CD14-positive monocyte (primary cell): Measurements from ENCODE around the gene TIFAB. TPM values are rescaled to one million over a fixed set of nuclear protein-coding genes. Genes with fewer than 3 reads are reported as not detected.

Experiments used
- DNase-seq, 3 donors: peaks; one replicate each; pipeline ENCODE4 v3.0.0-alpha.2; 2011 to 2022
- H2AFZ ChIP-seq: 2 replicates; pipeline ENCODE4 v1.6.0; 2012; ENCODE audit warnings: mild to moderate bottlenecking, low read depth, low read length, inconsistent platforms; ENCODE audit not compliant: insufficient read depth, poor library complexity, severe bottlenecking
- H3K27ac ChIP-seq, 2 donors: 1 replicate in 1 of 2; 2 replicates in 1 of 2; pipeline ENCODE4 v1.5.1; 2012 to 2013; ENCODE audit warnings: low read length in 2 of 2, control low read depth in 1 of 2, inconsistent platforms in 1 of 2, low read depth in 1 of 2, mild to moderate bottlenecking in 1 of 2
- H3K27me3 ChIP-seq, 2 donors: one replicate each; pipeline versions ENCODE4 v1.6.0 to v1.6.1; 2011 to 2013; ENCODE audit warnings: low read length in 2 of 2; ENCODE audit not compliant: control insufficient read depth in 2 of 2, insufficient read depth in 2 of 2
- H3K36me3 ChIP-seq, 2 donors: replicated peaks in 1 of 2; 1 replicate in 1 of 2; 2 replicates in 1 of 2; pipeline versions ENCODE4 v1.5.1 to v1.6.1; 2012 to 2013; ENCODE audit warnings: low read length in 2 of 2, control low read depth in 1 of 2, inconsistent platforms in 1 of 2, mild to moderate bottlenecking in 1 of 2; ENCODE audit not compliant: insufficient read depth in 2 of 2, control insufficient read depth in 1 of 2
- H3K4me1 ChIP-seq, 2 donors: 1 replicate in 1 of 2; 2 replicates in 1 of 2; pipeline versions ENCODE4 v1.5.1 to v1.6.1; 2012 to 2013; ENCODE audit warnings: low read length in 2 of 2, control low read depth in 1 of 2, inconsistent platforms in 1 of 2, mild to moderate bottlenecking in 1 of 2, moderate library complexity in 1 of 2; ENCODE audit not compliant: insufficient read depth in 2 of 2, control insufficient read depth in 1 of 2
- H3K4me2 ChIP-seq: replicated peaks from 2 replicates; pipeline ENCODE3; 2012; ENCODE audit warnings: low read length, moderate library complexity, mild to moderate bottlenecking; ENCODE audit not compliant: poor library complexity, severe bottlenecking; ENCODE audit errors: extremely low read depth
- H3K4me3 ChIP-seq, 3 experiments: fragments of 200-600 bp in 1 of 3; sonication (generic) in 1 of 3; replicated peaks in 1 of 3; 1 replicate in 2 of 3; 2 replicates in 1 of 3; pipeline ENCODE4 v1.5.1; 2011 to 2013; ENCODE audit warnings: low read length in 3 of 3, mild to moderate bottlenecking in 3 of 3, control low read depth in 2 of 3, low read depth in 2 of 3, inconsistent platforms in 1 of 3, moderate library complexity in 1 of 3
- H3K79me2 ChIP-seq: 2 replicates; pipeline ENCODE4 v1.6.0; 2012; ENCODE audit warnings: mild to moderate bottlenecking, control low read depth, inconsistent platforms, low read length, moderate library complexity; ENCODE audit not compliant: insufficient read depth
- H3K9ac ChIP-seq: 2 replicates; pipeline ENCODE4 v1.6.0; 2017; ENCODE audit warnings: low read length, mild to moderate bottlenecking; ENCODE audit not compliant: insufficient read depth, poor library complexity, severe bottlenecking
- H3K9me3 ChIP-seq, 2 donors: replicated peaks in 1 of 2; 1 replicate in 1 of 2; 2 replicates in 1 of 2; pipeline versions ENCODE4 v1.5.1 to v1.6.1; 2012 to 2013; ENCODE audit warnings: low read length in 2 of 2, control low read depth in 1 of 2; ENCODE audit not compliant: control insufficient read depth in 1 of 2, insufficient read depth in 1 of 2
- H4K20me1 ChIP-seq: 2 replicates; pipeline ENCODE4 v1.6.0; 2012; ENCODE audit warnings: mild to moderate bottlenecking, low read length, control low read depth, moderate library complexity; ENCODE audit not compliant: insufficient read depth
- H3K27ac Mint-ChIP-seq, 7 donors: one replicate each; pipeline ENCODE4 v1.8.0; 2020; ENCODE audit warnings: mild to moderate bottlenecking in 7 of 7, mixed read lengths in 7 of 7, moderate library complexity in 6 of 7, inconsistent platforms in 2 of 7
- H3K27me3 Mint-ChIP-seq, 3 donors: one replicate each; pipeline ENCODE4 v1.8.0; 2021 to 2022; ENCODE audit warnings: low read depth in 3 of 3, mild to moderate bottlenecking in 3 of 3, mixed read lengths in 3 of 3, moderate library complexity in 3 of 3, inconsistent platforms in 1 of 3
- H3K36me3 Mint-ChIP-seq, 2 donors: one replicate each; pipeline ENCODE4 v1.8.0; 2020; ENCODE audit warnings: mixed read lengths in 2 of 2, inconsistent platforms in 1 of 2, mild to moderate bottlenecking in 1 of 2
- H3K4me1 Mint-ChIP-seq: one replicate; pipeline ENCODE4 v1.8.0; 2020; ENCODE audit warnings: mild to moderate bottlenecking, mixed read lengths
- H3K4me3 Mint-ChIP-seq, 2 donors: one replicate each; pipeline ENCODE4 v1.8.0; 2020; ENCODE audit warnings: mild to moderate bottlenecking in 2 of 2, mixed read lengths in 2 of 2, moderate library complexity in 1 of 2
- H3K9me3 Mint-ChIP-seq, 7 donors: one replicate each; pipeline ENCODE4 v1.8.0; 2020 to 2022; ENCODE audit warnings: mixed read lengths in 7 of 7, mild to moderate bottlenecking in 6 of 7, moderate library complexity in 6 of 7, inconsistent platforms in 2 of 7
- CTCF ChIP-seq: fragments of 200-600 bp; IDR thresholded peaks from one replicate; pipeline ENCODE4 v1.8.0; 2022; ENCODE audit warnings: antibody characterized with exemption, mild to moderate bottlenecking
- WGBS: methylation state at CpG from one replicate; pipeline ENCODE4 v1.1.5; 2013; ENCODE audit warnings: missing lambda C conversion rate; ENCODE audit not compliant: insufficient coverage; 5-methylcytosine and 5-hydroxymethylcytosine counted together
- intact Hi-C, 2 donors: fragments of 100-400 bp; cut with micrococcal nuclease; formaldehyde crosslinking; loops; one replicate each; pipeline versions ENCODE4 v1.15.0 to v1.15.1; 2023
- polyA plus RNA-seq, 3 donors: library from polyadenylated mRNA; depleted of rRNA in 1 of 3; unstranded in 2 of 3; stranded (reverse) in 1 of 3; fragments of 300-500 nt in 2 of 3; fragments of >200 nt in 1 of 3; fragmentation: Illumina TruSeq in 2 of 3; gene quantifications; 1 replicate in 2 of 3; 2 replicates in 1 of 3; pipeline ENCODE4 v1.2.3, GENCODE V29; 2012 to 2021

The TIFAB gene
- polyA plus RNA-seq, 3 donors: 0.29 to 0.71 (median 0.50) TPM

DNA sequence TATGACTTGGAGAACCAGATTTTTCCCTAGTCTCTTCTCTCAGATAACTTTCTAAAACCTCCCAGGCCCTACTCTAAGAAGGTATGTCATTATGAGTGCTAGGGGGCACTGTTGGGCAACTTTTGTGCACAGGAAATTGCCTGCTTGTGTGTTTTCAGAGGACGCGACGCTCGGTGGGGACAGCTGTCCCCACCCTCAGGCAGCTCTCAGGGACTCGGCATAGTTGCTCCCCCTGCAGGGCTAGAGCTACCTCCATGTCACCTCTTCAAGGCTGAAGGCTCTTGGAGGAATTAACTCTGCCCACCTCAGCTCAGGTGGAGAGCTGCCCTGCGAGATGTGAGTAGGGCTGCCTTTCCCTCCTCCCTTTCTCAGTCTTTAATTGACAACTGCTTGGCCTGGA is 10.2 kb upstream of the TIFAB start:
- Histone ChIP-seq H3K79me2 (no peaks in the 10 kb centered on the region), H3K4me2 (peak overlapping the region; percentile 32), H3K9ac (no peak overlapping the region), H3K4me1 (peaks cover 17 to 21% of the 10 kb centered on the region in 2 donors), H2AFZ (peak overlapping the region; percentile 43), H3K27ac (no peak overlapping the region), H3K9me3 (no peaks in the 10 kb centered on the region), H4K20me1 (no peaks in the 10 kb centered on the region), H3K27me3 (peaks cover 3 to 23% of the 10 kb centered on the region in 2 donors), H3K4me3 (no peak overlapping the region), H3K36me3 (no peaks in the 10 kb centered on the region)
- peak; percentile 63 for TF ChIP-seq CTCF
- no peaks in the 10 kb centered on the region for H3K36me3 Mint-ChIP-seq
- WGBS: 0% methylated on average over 5 of the region's 6 CpGs
- peak overlapping the region in 1 of 7 donors; percentile 58 for H3K27ac Mint-ChIP-seq
- peaks cover 18 to 41% (median 31%) of the 10 kb centered on the region in 3 donors for H3K27me3 Mint-ChIP-seq
- DNase-seq: peak; percentile 47 to 76 (median 61)
- H3K4me3 Mint-ChIP-seq: peak overlapping the region in 1 of 2 donors; percentile 21
- H3K9me3 Mint-ChIP-seq: peaks cover 0 to 2% (median 0%) of the 10 kb centered on the region in 7 donors
- intact Hi-C loops: no loop called here
- peaks cover 22% of the 10 kb centered on the region for H3K4me1 Mint-ChIP-seq

DNA sequence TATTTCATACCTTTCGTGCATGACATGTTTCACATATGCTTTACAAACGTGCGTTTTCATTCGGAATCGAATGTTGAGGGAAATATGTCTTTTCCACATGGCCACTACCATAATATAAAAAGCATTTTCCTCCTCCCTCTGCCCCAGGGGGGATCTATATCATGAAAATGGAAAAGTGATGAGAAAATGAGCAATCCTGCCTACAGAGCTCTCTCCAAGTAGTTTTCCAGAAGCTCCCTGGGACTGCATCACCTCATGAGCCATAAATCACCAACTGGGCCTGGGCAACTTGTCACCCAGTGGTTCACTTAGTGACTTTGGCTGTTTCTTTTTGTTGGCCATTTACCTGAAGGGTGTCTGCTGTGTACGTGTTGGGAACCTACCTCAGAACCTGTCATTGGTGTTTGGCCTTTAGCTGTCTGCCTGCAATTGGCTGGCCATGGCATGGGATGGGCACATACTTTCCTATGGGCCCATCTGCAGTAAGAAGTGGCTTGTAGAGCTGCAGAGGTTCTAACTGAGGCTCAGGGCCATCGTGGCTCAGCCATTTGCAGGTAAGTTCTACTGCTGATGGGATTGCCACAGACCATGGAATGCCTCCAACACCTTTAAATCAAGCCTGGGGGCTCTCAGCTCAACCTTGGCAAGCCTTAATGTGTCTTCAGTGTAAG is 9.5 kb upstream of the TIFAB start:
- no peak overlapping the region for H3K27ac ChIP-seq
- peaks cover 0 to 2% (median 0%) of the 10 kb centered on the region in 7 donors for H3K9me3 Mint-ChIP-seq
- H2AFZ ChIP-seq: no peak overlapping the region
- no peak overlapping the region for H3K4me3 ChIP-seq
- H3K4me1 Mint-ChIP-seq: peaks cover 26% of the 10 kb centered on the region
- peaks cover 15 to 37% (median 24%) of the 10 kb centered on the region in 3 donors for H3K27me3 Mint-ChIP-seq
- H3K79me2 ChIP-seq: no peaks in the 10 kb centered on the region
- no peak overlapping the region for H3K9ac ChIP-seq
- no peak for DNase-seq
- H3K4me3 Mint-ChIP-seq: no peak overlapping the region
- no peaks in the 10 kb centered on the region for H3K9me3 ChIP-seq
- H4K20me1 ChIP-seq: no peaks in the 10 kb centered on the region
- peaks cover 24 to 28% of the 10 kb centered on the region in 2 donors for H3K4me1 ChIP-seq
- TF ChIP-seq CTCF: no peak
- no peaks in the 10 kb centered on the region for H3K36me3 Mint-ChIP-seq
- intact Hi-C loops: no loop called here
- WGBS: 83% methylated on average over 2 of the region's 7 CpGs
- H3K27ac Mint-ChIP-seq: no peak overlapping the region
- H3K4me2 ChIP-seq: no peak overlapping the region
- no peaks in the 10 kb centered on the region for H3K36me3 ChIP-seq
- peaks cover 3 to 16% of the 10 kb centered on the region in 2 donors for H3K27me3 ChIP-seq
